Left lung (tissue), 10 donors: Measurements from ENCODE around the gene MAP4. TPM values are rescaled to one million over a fixed set of nuclear protein-coding genes. Genes with fewer than 3 reads are reported as not detected.

Source experiments
- ATAC-seq: fragments of 200-7000 bp; cut with Tn5 transposase; one replicate; pipeline ENCODE4 v1.9.1; 2020; ENCODE audit warnings: moderate library complexity
- DNase-seq, 4 donors: peaks; one replicate each; pipeline ENCODE4 v3.0.0-alpha.2; 2013 to 2020
- H3K27ac ChIP-seq, 2 donors: fragments of 200-600 bp; sonication (generic) in 1 of 2; one replicate each; pipeline versions ENCODE4 v1.5.0 to v1.8.0; 2020 to 2021
- H3K27me3 ChIP-seq, 2 donors: fragments of 200-600 bp; sonication (generic) in 1 of 2; one replicate each; pipeline versions ENCODE4 v1.5.0 to v1.8.0; 2020 to 2021
- H3K36me3 ChIP-seq, 2 donors: fragments of 200-600 bp; sonication (generic) in 1 of 2; one replicate each; pipeline versions ENCODE4 v1.5.0 to v1.8.0; 2020 to 2021
- H3K4me1 ChIP-seq, 2 donors: fragments of 200-600 bp; one replicate each; pipeline ENCODE4 v1.8.0; 2021
- H3K4me3 ChIP-seq, 2 donors: fragments of 200-600 bp; sonication (generic) in 1 of 2; one replicate each; pipeline versions ENCODE4 v1.5.0 to v1.8.0; 2020 to 2021; ENCODE audit warnings: mild to moderate bottlenecking in 1 of 2
- H3K9me3 ChIP-seq, 2 donors: fragments of 200-600 bp; sonication (generic) in 1 of 2; one replicate each; pipeline versions ENCODE4 v1.5.0 to v1.8.0; 2020 to 2021
- CTCF ChIP-seq, 2 donors: fragments of 200-600 bp; sonication (generic) in 1 of 2; IDR thresholded peaks; one replicate each; pipeline versions ENCODE4 v1.5.0 to v1.8.0; 2021; ENCODE audit warnings: antibody characterized with exemption in 2 of 2
- intact Hi-C, 2 donors: fragments of 100-400 bp; cut with DNase I; formaldehyde crosslinking; loops; one replicate each; pipeline versions ENCODE4 v1.11.2 to v1.14.2; 2022
- polyA plus RNA-seq, 6 donors: library from polyadenylated mRNA; unstranded; fragments of 120-200 nt; gene quantifications; one replicate each; pipeline ENCODE4 v1.2.1, GENCODE V29; 2013; ENCODE audit not compliant: insufficient read length in 6 of 6
- total RNA-seq, 2 donors: library from RNA; stranded (reverse); fragmentation: NEBNext Ultra II Directional; extraction: Animal tissue kit (Norgen Biotek cat#: 25700); gene quantifications; one replicate each; pipeline ENCODE4 v1.2.1, GENCODE V29; 2021
- donor health status: DM: no; HTN: yes; CAD: no.
- donor health status: DM: no; HTN: no; CAD: no.

The MAP4 gene
- total and polyA plus RNA-seq, 8 donors, result 165 to 216 (median 177) TPM

GRCh38 chr3:48002787-48003186 is 13.4 kb downstream of the MAP4 start:
- Histone ChIP-seq H3K27me3 (no peaks in the 10 kb centered on the region), H3K4me1 (no peaks in the 10 kb centered on the region), H3K4me3 (no peak overlapping the region), H3K9me3 (no peaks in the 10 kb centered on the region), H3K36me3 (peaks cover 0 to 6% of the 10 kb centered on the region in 2 donors), H3K27ac (no peak overlapping the region)
- intact Hi-C loops, result no loop called here
- no peak for TF ChIP-seq CTCF (IDR thresholded peaks at IDR 0.05)
- ATAC-seq, result no peak
- no peak for DNase-seq

- TF ChIP-seq CTCF (IDR thresholded peaks at IDR 0.05), result no peak
- intact Hi-C loops, result no loop called here
- no peak overlapping the region for H3K27ac ChIP-seq
- peaks cover 0 to 6% of the 10 kb centered on the region in 2 donors for H3K36me3 ChIP-seq
- H3K4me3 ChIP-seq, result no peak overlapping the region
- ATAC-seq, result no peak
- no peak for DNase-seq
- no peaks in the 10 kb centered on the region for H3K9me3 ChIP-seq
- H3K27me3 ChIP-seq, result no peaks in the 10 kb centered on the region
- H3K4me1 ChIP-seq, result peaks cover 0 to 4% of the 10 kb centered on the region in 2 donors
Observed at GRCh38 chr3:48001991-48002390, 14.2 kb downstream of the MAP4 start.

GRCh38 chr3:48000212-48000611 is 16.0 kb downstream of the MAP4 start:
- Histone ChIP-seq H3K27ac (no peak overlapping the region), H3K9me3 (no peaks in the 10 kb centered on the region), H3K4me1 (peaks cover 0 to 4% of the 10 kb centered on the region in 2 donors), H3K4me3 (no peak overlapping the region), H3K36me3 (peaks cover 0 to 6% of the 10 kb centered on the region in 2 donors), H3K27me3 (no peaks in the 10 kb centered on the region)
- no peak for DNase-seq
- no peak for ATAC-seq
- TF ChIP-seq CTCF (IDR thresholded peaks at IDR 0.05), result no peak
- intact Hi-C loops, result no loop called here

- Histone ChIP-seq H3K4me1 (peaks cover 0 to 4% of the 10 kb centered on the region in 2 donors), H3K9me3 (no peaks in the 10 kb centered on the region), H3K27ac (no peak overlapping the region), H3K36me3 (peaks cover 0 to 10% of the 10 kb centered on the region in 2 donors), H3K4me3 (no peak overlapping the region), H3K27me3 (no peaks in the 10 kb centered on the region)
- no peak for TF ChIP-seq CTCF (IDR thresholded peaks at IDR 0.05)
- intact Hi-C loops, result no loop called here
- DNase-seq (no peak), ATAC-seq (no peak)
Observed at GRCh38 chr3:47996440-47996839, 19.8 kb downstream of the MAP4 start.

GRCh38 chr3:47994180-47994579 is 22.0 kb downstream of the MAP4 start:
- TF ChIP-seq CTCF (IDR thresholded peaks at IDR 0.05), result no peak
- Histone ChIP-seq H3K4me1 (peaks cover 0 to 12% of the 10 kb centered on the region in 2 donors), H3K36me3 (peaks cover 0 to 14% of the 10 kb centered on the region in 2 donors), H3K9me3 (no peaks in the 10 kb centered on the region), H3K27ac (no peak overlapping the region), H3K4me3 (no peak overlapping the region), H3K27me3 (no peaks in the 10 kb centered on the region)
- no peak for ATAC-seq
- DNase-seq, result no peak
- intact Hi-C loops, result no loop called here
